ENCODE measurements around the gene FDX2. TPM values are rescaled to one million over a fixed set of nuclear protein-coding genes. Genes with fewer than 3 reads are reported as not detected.
"Not testable (repeated sequence)": the region's sequence is repeated elsewhere in the genome, so short reads cannot be mapped to it uniquely, and the experiment has no call there.

The FDX2 gene
- polyA plus RNA-seq, 1 donor from 2014 or later, result 82.7 TPM

- no peak overlapping the region for H3K9ac ChIP-seq (ENCODE audit: low read length)
- H3K4me2 ChIP-seq (ENCODE audit: low read length), result no peak overlapping the region
- H3K9me2 ChIP-seq (ENCODE audit: insufficient read depth, low read length), result no peaks in the 10 kb centered on the region
- no peaks in the 10 kb centered on the region for H3K36me3 ChIP-seq (ENCODE audit: insufficient read depth, low read length)
- H3K27me3 ChIP-seq (ENCODE audit: insufficient read depth, low read depth, low read length), result no peaks in the 10 kb centered on the region
- H2AFZ ChIP-seq (ENCODE audit: low read depth, low read length), result no peak overlapping the region
- no peaks in the 10 kb centered on the region for H4K20me1 ChIP-seq (ENCODE audit: insufficient read depth)
- H3F3A ChIP-seq (ENCODE audit: insufficient read depth, low read length, poor library complexity, severe bottlenecking), result no peaks in the 10 kb centered on the region
- no peaks in the 10 kb centered on the region for H3K79me2 ChIP-seq (replicated peaks; ENCODE audit: insufficient read depth, low read length)
- H3K4me3 ChIP-seq (ENCODE audit: low read length), result no peak overlapping the region
- H3K9me3 ChIP-seq (ENCODE audit: low read length), result no peaks in the 10 kb centered on the region
- H3K27ac ChIP-seq (ENCODE audit: low read length), result no peak overlapping the region
- no peak for TF ChIP-seq POLR2AphosphoS5 (IDR thresholded peaks at IDR 0.05)
- no peak for TF ChIP-seq RAD21 (conservative IDR thresholded peaks at IDR 0.05)
- no peak for TF ChIP-seq MXI1 (conservative IDR thresholded peaks at IDR 0.05; ENCODE audit: poor library complexity, severe bottlenecking)
- no peak for TF ChIP-seq CTCF (IDR thresholded peaks at IDR 0.05; ENCODE audit: poor library complexity, severe bottlenecking)
- TF ChIP-seq EP300 (conservative IDR thresholded peaks at IDR 0.05; ENCODE audit: poor library complexity, severe bottlenecking), result no peak
Observed at GRCh38 chr19:10338940-10339339, 23.1 kb upstream of the FDX2 start.

- H3K4me3 ChIP-seq (ENCODE audit: low read length); H3K9me2 ChIP-seq (ENCODE audit: insufficient read depth, low read length); H3K9me3 ChIP-seq (ENCODE audit: low read length); H4K20me1 ChIP-seq (ENCODE audit: insufficient read depth); H3K9ac ChIP-seq (ENCODE audit: low read length); H3K4me2 ChIP-seq (ENCODE audit: low read length); H3F3A ChIP-seq (ENCODE audit: insufficient read depth, low read length, poor library complexity, severe bottlenecking); H2AFZ ChIP-seq (ENCODE audit: low read depth, low read length); H3K79me2 ChIP-seq (replicated peaks; ENCODE audit: insufficient read depth, low read length); H3K27me3 ChIP-seq (ENCODE audit: insufficient read depth, low read depth, low read length); H3K27ac ChIP-seq (ENCODE audit: low read length); H3K36me3 ChIP-seq (ENCODE audit: insufficient read depth, low read length): not testable (repeated sequence)
Observed at GRCh38 chr19:10336725-10337124, 20.9 kb upstream of the FDX2 start.

GRCh38 chr19:10335352-10335985 lies 19.7 kb upstream of the FDX2 start:
- no peaks in the 10 kb centered on the region for H4K20me1 ChIP-seq (ENCODE audit: insufficient read depth)
- H2AFZ ChIP-seq (ENCODE audit: low read depth, low read length), result no peak overlapping the region
- no peaks in the 10 kb centered on the region for H3F3A ChIP-seq (ENCODE audit: insufficient read depth, low read length, poor library complexity, severe bottlenecking)
- no peaks in the 10 kb centered on the region for H3K36me3 ChIP-seq (ENCODE audit: insufficient read depth, low read length)
- H3K4me2 ChIP-seq (ENCODE audit: low read length), result no peak overlapping the region
- no peak overlapping the region for H3K4me3 ChIP-seq (ENCODE audit: low read length)
- H3K9ac ChIP-seq (ENCODE audit: low read length), result no peak overlapping the region
- no peaks in the 10 kb centered on the region for H3K27me3 ChIP-seq (ENCODE audit: insufficient read depth, low read depth, low read length)
- no peaks in the 10 kb centered on the region for H3K9me2 ChIP-seq (ENCODE audit: insufficient read depth, low read length)
- H3K27ac ChIP-seq (ENCODE audit: low read length), result no peak overlapping the region
- TF ChIP-seq EZH2 (IDR thresholded peaks at IDR 0.05; ENCODE audit: borderline replicate concordance, insufficient read depth, low read length, poor library complexity, severe bottlenecking) (no peak), RAD21 (conservative IDR thresholded peaks at IDR 0.05) (no peak), POLR2AphosphoS5 (IDR thresholded peaks at IDR 0.05) (no peak), CTCF (IDR thresholded peaks at IDR 0.05; ENCODE audit: poor library complexity, severe bottlenecking) (no peak), MXI1 (conservative IDR thresholded peaks at IDR 0.05; ENCODE audit: poor library complexity, severe bottlenecking) (no peak), TAF1 (IDR thresholded peaks at IDR 0.05; ENCODE audit: low read depth) (no peak), EP300 (conservative IDR thresholded peaks at IDR 0.05; ENCODE audit: poor library complexity, severe bottlenecking) (no peak), REST (IDR thresholded peaks at IDR 0.05; ENCODE audit: borderline replicate concordance) (no peak), SMC3 (conservative IDR thresholded peaks at IDR 0.05; ENCODE audit: poor library complexity) (no peak)
- no peaks in the 10 kb centered on the region for H3K9me3 ChIP-seq (ENCODE audit: low read length)
- H3K79me2 ChIP-seq (replicated peaks; ENCODE audit: insufficient read depth, low read length), result peaks cover 17% of the 10 kb centered on the region

Data from neural cell (in vitro differentiated cells).